NCI-H2227 (cell line): Measurements from ENCODE around the gene SP110.

Experiments
- DNase-seq: peaks from one replicate; lab custom pipeline; 2025; ENCODE audit not compliant: unreplicated experiment; lab: John Stamatoyannopoulos, UW

The SP110 gene

DNA sequence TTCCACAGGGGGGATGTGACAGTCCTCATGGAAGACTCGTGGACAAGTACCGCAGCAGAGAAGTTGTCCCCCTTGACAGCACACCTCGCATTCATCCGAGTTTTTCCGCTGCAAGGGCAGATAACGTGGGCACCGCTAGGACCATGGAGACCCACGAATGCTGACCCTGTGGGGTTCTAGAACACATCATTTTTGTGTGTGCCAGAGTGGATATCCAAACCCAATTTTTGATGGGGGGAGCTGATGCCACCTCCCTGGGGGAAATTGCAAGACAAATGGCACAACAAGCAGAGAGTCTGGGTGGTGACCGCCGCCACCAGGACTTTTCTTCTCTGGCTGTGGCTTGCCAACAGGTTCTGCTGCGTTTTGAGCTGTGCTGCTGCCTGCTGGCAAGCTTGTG, 46.9 kb downstream of the SP110 start:
- DNase-seq = no peak

GRCh38 chr2:230172156-230172555, 47.6 kb downstream of the SP110 start:
- DNase-seq = no peak

- no peak for DNase-seq
Observed at GRCh38 chr2:230170532-230170931, 49.3 kb downstream of the SP110 start.

- DNase-seq = no peak
Observed at GRCh38 chr2:230166557-230167170, 53.1 kb downstream of the SP110 start.

DNA sequence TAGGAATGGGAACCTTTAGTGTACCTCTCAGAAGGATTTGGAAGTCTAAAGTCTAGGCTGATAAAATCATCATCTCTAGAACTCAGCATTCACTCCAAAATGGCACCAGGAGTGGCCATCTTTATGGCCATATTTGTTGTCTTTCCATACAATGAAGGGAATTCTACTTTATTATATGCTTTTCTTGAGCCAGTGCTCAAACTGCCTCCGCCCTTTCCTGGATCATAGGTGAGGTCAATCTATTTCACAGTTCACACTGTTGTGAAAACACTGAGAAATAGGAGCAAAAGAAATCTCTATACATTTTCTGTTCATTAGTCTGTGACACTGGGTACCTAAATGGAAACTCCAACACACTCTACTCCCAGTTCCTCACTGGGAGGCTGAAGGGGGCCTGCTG, 55.6 kb downstream of the SP110 start:
- DNase-seq = no peak

GRCh38 chr2:230162981-230163380, 56.8 kb downstream of the SP110 start:
- no peak for DNase-seq

- DNase-seq = no peak
Observed at GRCh38 chr2:230161184-230161583, 58.6 kb downstream of the SP110 start.

- DNase-seq = no peak
Observed at GRCh38 chr2:230160112-230160660, 59.6 kb downstream of the SP110 start.

DNA sequence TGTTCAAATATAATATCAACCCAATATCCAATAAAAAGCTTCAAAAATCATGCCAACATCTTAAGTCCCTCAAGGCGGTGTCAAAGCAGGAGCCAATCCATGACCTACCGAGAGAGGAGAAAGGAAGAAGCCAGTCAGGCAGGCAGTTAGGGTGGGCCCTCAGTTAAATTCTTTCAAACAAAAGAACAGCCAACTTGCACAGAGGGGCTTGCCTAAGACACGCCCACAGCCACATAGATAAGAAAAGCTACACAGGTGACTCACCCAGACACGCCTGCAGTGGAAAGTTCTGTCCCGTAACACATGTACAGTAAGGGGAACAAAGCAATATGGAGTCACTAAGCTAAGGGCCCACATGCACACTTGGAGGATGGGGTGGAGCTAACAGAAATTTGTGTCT, 61.3 kb downstream of the SP110 start:
- no peak for DNase-seq

- DNase-seq = no peak
Observed at GRCh38 chr2:230156782-230157699, 62.7 kb downstream of the SP110 start.

- DNase-seq = no peak
Observed at GRCh38 chr2:230155359-230155758, 64.4 kb downstream of the SP110 start.

- no peak for DNase-seq
Observed at GRCh38 chr2:230153390-230153976, 66.3 kb downstream of the SP110 start.

DNA sequence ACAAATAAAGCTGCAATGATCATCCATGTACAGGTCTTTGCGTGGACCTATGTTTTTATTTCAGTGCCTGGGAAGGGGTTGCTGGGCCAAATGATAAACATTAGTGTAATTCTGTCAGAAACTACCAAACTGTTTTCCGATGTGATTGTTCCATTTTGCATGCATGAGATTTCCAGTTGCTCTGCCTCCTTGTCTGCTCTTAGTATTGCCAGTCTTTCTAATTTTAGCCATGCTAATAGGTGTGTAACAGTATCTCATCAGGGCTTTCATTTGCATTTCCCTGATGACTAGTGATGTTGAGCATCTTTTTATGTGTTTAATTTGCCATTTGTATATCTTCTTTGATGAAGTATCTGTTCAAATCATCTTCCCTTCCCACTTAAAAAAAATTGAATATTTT, 67.5 kb downstream of the SP110 start:
- no peak for DNase-seq

- no peak for DNase-seq
Observed at GRCh38 chr2:230144355-230144754, 75.4 kb downstream of the SP110 start.

DNA sequence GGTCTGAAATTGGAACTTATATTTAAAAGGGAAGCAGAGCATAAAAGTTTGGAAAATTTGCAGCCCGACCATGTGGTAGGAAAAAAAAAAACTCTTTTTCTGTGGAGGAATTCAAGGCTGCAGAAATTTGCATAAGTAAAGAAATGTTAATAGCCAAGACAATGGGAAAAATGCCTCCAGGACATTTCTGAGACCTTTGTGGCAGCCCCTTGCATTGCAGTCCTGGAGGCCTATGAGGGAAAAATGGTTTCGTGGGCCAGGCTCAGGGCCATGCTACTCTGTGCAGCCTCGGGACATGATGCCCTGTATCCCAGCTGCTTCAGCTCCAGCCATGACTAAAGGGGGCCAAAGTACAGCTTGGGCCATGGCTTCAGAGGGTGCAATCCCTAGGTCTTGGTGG, 79.1 kb downstream of the SP110 start:
- DNase-seq = no peak

- no peak for DNase-seq
Observed at GRCh38 chr2:230137902-230138539, 81.8 kb downstream of the SP110 start.

- DNase-seq = no peak
Observed at GRCh38 chr2:230135130-230135525, 84.7 kb downstream of the SP110 start.

DNA sequence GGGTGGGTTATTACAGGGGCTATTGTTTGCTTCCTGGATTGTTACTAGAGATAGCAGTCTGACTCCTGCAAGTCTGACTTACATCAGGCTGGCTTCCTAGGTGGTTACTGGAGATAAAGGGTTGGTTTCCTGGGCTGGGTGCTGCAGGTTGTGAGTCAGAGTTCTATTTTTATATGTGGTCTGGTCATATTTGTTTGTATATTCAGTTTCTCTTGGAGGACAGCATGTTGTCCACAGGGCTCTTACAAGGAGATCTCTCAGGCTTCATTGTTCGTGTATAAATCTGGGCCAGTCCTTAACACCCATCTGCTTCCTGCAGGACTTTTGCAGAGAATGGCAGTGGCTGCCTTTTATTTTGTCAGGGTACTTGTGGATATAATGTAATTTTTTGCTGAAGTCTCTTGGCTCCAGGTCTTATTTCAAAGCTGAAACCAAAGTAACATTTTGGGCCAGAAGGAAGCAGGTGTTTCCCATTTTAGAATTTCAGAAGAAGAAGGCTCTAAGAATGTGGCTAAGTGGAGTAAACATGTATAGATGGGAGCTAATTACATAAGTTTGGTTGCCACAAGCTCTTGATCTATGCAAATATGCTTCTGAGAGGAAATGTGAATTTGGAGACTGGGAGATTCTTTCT, 85.2 kb downstream of the SP110 start:
- DNase-seq = no peak

DNA sequence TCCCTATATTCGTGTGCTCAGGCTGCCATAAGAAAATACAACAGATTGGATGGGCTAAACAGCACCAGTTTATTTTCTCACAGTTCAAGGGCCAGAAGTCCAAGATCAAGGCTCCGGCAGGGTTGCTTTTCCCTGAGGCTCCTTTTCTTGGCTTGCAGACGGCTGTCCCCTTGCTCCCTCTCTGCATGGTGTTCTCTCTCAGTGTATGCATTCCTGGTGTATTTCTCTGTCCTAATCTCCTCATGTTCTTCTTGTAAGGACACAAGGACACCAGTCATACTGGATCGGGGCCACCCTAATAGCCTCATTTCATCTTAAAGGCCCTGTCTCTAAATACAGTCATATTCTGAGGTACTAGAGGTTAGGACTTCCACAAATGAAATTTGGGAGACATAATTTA, 88.4 kb downstream of the SP110 start:
- no peak for DNase-seq

GRCh38 chr2:230130668-230131364, 89.0 kb downstream of the SP110 start:
- DNase-seq = no peak
